Testis (tissue), 2 donors: ENCODE data around the gene NAT14.

ENCODE experiments used
- CTCF ChIP-seq, 3 experiments: fragments of 450-650 bp in 2 of 3; fragments of 200-600 bp in 1 of 3; sonication (generic) in 1 of 3; IDR thresholded peaks; one replicate each; pipeline ENCODE4 v1.5.1; 2016 to 2019; ENCODE audit warnings: antibody characterized with exemption in 3 of 3, mild to moderate bottlenecking in 2 of 3, moderate library complexity in 1 of 3
- POLR2A ChIP-seq: fragments of 450-650 bp; IDR thresholded peaks from one replicate; pipeline ENCODE4 v1.6.1; 2017; ENCODE audit warnings: antibody characterized with exemption, mild to moderate bottlenecking, moderate library complexity

GRCh38 chr19:55461974-55462626 lies 22.9 kb upstream of the NAT14 start:
- TF ChIP-seq CTCF (IDR thresholded peaks at IDR 0.05) (no peak), POLR2A (no peak)
